Right lobe of liver (tissue), 6 donors: Measurements from ENCODE around the gene DPYD. TPM values are rescaled to one million over a fixed set of nuclear protein-coding genes. Genes with fewer than 3 reads are reported as not detected.
A peak's percentile ranks its signal among the peaks of the same experiment; 100 is the strongest.

Experiments used
- ATAC-seq, 4 donors: fragments of 200-7000 bp; cut with Tn5 transposase; one replicate each; pipeline ENCODE4 v1.9.1; 2020; ENCODE audit warnings: mild to moderate bottlenecking in 4 of 4, moderate library complexity in 4 of 4
- DNase-seq, 3 donors: peaks; one replicate each; pipeline ENCODE4 v3.0.0-alpha.2; 2020
- H3K27ac ChIP-seq, 3 donors: fragments of 200-600 bp; one replicate each; pipeline ENCODE4 v1.8.0; 2022
- H3K27me3 ChIP-seq, 2 donors: fragments of 200-600 bp; one replicate each; pipeline ENCODE4 v1.8.0; 2022
- H3K36me3 ChIP-seq, 4 donors: fragments of 200-600 bp; sonication (generic) in 1 of 4; one replicate each; pipeline versions ENCODE4 v1.5.1 to v1.8.0; 2017 to 2022; ENCODE audit warnings: control low read depth in 1 of 4
- H3K4me1 ChIP-seq, 4 donors: fragments of 200-600 bp; sonication (generic) in 1 of 4; one replicate each; pipeline versions ENCODE4 v1.5.1 to v1.8.0; 2017 to 2022; ENCODE audit warnings: control low read depth in 1 of 4
- H3K4me3 ChIP-seq, 3 donors: fragments of 200-600 bp; one replicate each; pipeline ENCODE4 v1.8.0; 2022
- H3K9me3 ChIP-seq, 4 donors: fragments of 200-600 bp; sonication (generic) in 1 of 4; one replicate each; pipeline versions ENCODE4 v1.5.1 to v1.8.0; 2017 to 2022; ENCODE audit warnings: control low read depth in 1 of 4
- POLR2A ChIP-seq: fragments of 450-650 bp; IDR thresholded peaks from one replicate; pipeline ENCODE4 v1.6.1; 2017; ENCODE audit warnings: antibody characterized with exemption, mild to moderate bottlenecking
- WGBS: methylation state at CpG from one replicate; pipeline ENCODE4 v1.1.6; 2018; ENCODE audit warnings: low coverage, low lambda C conversion rate; ENCODE audit not compliant: insufficient coverage; ENCODE audit errors: missing lambda C conversion rate; 5-methylcytosine and 5-hydroxymethylcytosine counted together
- intact Hi-C, 2 donors: fragments of 100-400 bp; cut with DNase I; formaldehyde crosslinking; loops; one replicate each; pipeline versions ENCODE4 v1.11.2 to v1.14.1; 2022
- total RNA-seq, 6 experiments: library from RNA; depleted of rRNA in 2 of 6; stranded (reverse); fragments of >200 nt in 2 of 6; fragmentation: NEBNext Ultra II Directional in 3 of 6; extraction: Animal tissue kit (Norgen Biotek cat#: 25700) in 3 of 6; gene quantifications; one replicate each; pipeline versions ENCODE4 v1.1.0 to v1.2.4, GENCODE V29; 2016 to 2023
- TF ChIP-seq, protein P1 (sequence below), 4 donors: fragments of 200-600 bp in 3 of 4; fragments of 450-650 bp in 1 of 4; IDR thresholded peaks; one replicate each; pipeline versions ENCODE4 v1.5.1 to v1.8.0; 2016 to 2022; ENCODE audit warnings: antibody characterized with exemption in 4 of 4, mild to moderate bottlenecking in 2 of 4
- donor health status: DM: no; HTN: yes; CAD: no.
- donor health status: DM: no; HTN: no; CAD: no.
- donor health status: DM: no; HTN: no; CAD: no.
- donor health status: DM: no; HTN: yes; CAD: no.
- donor health status: DM: no; HTN: yes; CAD: no.

DPYD gene
- total RNA-seq, 6 experiments from 2014 or later: 25.2 to 74.4 (median 40.0) TPM

DNA sequence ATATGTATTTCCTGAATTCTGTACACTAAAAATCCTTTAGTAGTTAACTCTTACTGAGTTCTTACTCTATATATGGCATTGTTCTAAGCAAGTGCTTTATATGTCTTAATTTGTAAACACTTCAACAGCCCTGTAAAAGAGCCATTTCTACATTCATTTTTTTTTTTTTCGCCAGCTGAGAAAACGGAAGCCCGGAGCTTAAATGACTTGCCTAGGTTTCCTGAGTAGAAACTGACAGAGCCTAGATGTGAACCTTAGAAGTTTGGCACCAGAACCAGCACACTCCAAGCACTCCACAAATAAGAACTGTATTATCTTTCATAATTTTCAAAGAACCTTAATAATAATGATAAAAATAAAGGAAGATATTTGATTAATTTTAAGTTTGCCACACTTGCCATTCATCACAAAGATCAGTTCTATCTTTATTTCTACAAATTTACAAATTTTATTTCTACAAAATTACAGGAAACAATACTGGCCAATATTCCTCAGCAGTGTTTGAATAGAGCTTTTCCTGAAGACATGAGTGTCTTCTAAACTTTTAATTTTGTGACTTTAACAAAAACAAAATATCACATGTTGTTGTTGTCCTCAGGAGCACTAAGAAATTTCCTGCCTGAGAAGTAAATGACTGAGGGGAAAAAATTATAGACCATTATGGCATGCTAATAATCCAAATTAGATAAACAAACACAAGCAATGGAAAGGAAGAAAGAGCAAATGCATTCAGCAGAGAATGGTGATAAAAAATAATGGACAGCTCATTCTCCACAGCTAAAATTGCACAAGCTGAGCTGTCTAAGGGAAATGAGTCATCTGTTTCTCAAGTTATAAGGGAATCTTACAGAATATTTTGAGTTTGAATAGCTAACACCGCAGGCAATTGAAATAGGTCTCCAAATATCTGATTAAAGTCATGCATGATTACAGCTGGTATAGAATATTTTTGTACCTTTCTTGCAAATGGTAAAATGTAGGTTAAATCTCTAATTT lies 71.2 kb downstream of the DPYD start:
- ATAC-seq: peak; percentile 37 to 79 (median 68)
- WGBS: 44% methylated on average over 4 of the region's 4 CpGs
- intact Hi-C loops: no loop called here
- Histone ChIP-seq H3K27ac (peak overlapping the region in 1 of 3 donors; percentile 10), H3K4me1 (no peaks in the 10 kb centered on the region), H3K27me3 (no peaks in the 10 kb centered on the region), H3K4me3 (no peak overlapping the region), H3K36me3 (no peaks in the 10 kb centered on the region), H3K9me3 (no peaks in the 10 kb centered on the region)
- TF ChIP-seq, protein P1, sequence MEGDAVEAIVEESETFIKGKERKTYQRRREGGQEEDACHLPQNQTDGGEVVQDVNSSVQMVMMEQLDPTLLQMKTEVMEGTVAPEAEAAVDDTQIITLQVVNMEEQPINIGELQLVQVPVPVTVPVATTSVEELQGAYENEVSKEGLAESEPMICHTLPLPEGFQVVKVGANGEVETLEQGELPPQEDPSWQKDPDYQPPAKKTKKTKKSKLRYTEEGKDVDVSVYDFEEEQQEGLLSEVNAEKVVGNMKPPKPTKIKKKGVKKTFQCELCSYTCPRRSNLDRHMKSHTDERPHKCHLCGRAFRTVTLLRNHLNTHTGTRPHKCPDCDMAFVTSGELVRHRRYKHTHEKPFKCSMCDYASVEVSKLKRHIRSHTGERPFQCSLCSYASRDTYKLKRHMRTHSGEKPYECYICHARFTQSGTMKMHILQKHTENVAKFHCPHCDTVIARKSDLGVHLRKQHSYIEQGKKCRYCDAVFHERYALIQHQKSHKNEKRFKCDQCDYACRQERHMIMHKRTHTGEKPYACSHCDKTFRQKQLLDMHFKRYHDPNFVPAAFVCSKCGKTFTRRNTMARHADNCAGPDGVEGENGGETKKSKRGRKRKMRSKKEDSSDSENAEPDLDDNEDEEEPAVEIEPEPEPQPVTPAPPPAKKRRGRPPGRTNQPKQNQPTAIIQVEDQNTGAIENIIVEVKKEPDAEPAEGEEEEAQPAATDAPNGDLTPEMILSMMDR (IDR thresholded peaks at IDR 0.05): no peak
- TF ChIP-seq POLR2A: no peak
- no peak for DNase-seq

- Histone ChIP-seq H3K9me3 (no peaks in the 10 kb centered on the region), H3K4me3 (no peak overlapping the region), H3K27me3 (no peaks in the 10 kb centered on the region), H3K4me1 (no peaks in the 10 kb centered on the region), H3K27ac (no peak overlapping the region), H3K36me3 (no peaks in the 10 kb centered on the region)
- TF ChIP-seq, protein P1 (IDR thresholded peaks at IDR 0.05): no peak
- no peak for TF ChIP-seq POLR2A
- DNase-seq (no peak), ATAC-seq (peak in 1 of 4 donors; percentile 35)
- intact Hi-C loops: no loop called here
- no CpG with 5 or more reads among the region's 10 CpGs for WGBS
Measured at GRCh38 chr1:97845805-97846204, 75.0 kb downstream of the DPYD start.

DNA sequence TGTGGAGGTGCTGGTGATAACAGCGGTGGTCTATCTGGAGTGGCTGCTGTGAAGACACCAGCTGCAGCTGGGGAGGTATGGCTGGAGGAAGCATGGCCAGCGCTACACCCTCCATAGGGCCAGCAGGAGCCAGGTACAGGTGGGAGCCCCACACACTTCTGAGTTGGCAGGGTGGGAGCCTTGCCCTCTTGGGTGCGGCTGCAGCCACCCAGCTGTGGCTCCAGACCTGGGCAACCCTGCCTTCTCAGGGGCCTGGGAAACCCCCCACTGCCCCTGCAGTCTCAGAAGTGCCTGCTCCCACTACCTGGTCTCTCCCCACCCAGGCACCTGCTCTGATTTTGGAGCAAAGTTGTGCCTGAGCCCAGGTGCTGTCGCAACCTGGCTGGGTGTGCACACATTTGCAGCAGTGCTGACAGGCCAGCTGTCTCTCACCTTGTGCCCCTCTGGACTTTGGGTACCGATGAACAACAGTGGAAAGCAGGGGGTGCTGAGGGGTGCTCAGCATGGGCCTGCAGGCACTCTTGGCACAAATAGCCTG lies 76.2 kb downstream of the DPYD start:
- 100% methylated on average over 1 of the region's 5 CpGs for WGBS
- Histone ChIP-seq H3K9me3 (no peaks in the 10 kb centered on the region), H3K4me1 (no peaks in the 10 kb centered on the region), H3K36me3 (no peaks in the 10 kb centered on the region), H3K27me3 (no peaks in the 10 kb centered on the region), H3K4me3 (no peak overlapping the region), H3K27ac (no peak overlapping the region)
- no peak for DNase-seq
- intact Hi-C loops: no loop called here
- peak in 2 of 4 donors; percentile 11 to 40 for ATAC-seq
- TF ChIP-seq, protein P1 (IDR thresholded peaks at IDR 0.05): no peak
- TF ChIP-seq POLR2A: no peak

- Histone ChIP-seq H3K9me3 (no peaks in the 10 kb centered on the region), H3K4me3 (no peak overlapping the region), H3K36me3 (no peaks in the 10 kb centered on the region), H3K27ac (no peak overlapping the region), H3K27me3 (no peaks in the 10 kb centered on the region), H3K4me1 (no peaks in the 10 kb centered on the region)
- intact Hi-C loops: no loop called here
- TF ChIP-seq POLR2A: no peak
- TF ChIP-seq, protein P1 (IDR thresholded peaks at IDR 0.05): no peak
- WGBS: 80% methylated on average over 1 of the region's 1 CpG
- DNase-seq (no peak), ATAC-seq (no peak)
Measured at GRCh38 chr1:97841338-97841737, 79.5 kb downstream of the DPYD start.
